GM12878 (cell line): ENCODE data around the gene GNA15.

Experiments used
- BMI1 ChIP-seq: fragments of 450-650 bp; IDR thresholded peaks from 2 replicates; pipeline ENCODE4 v1.6.1; 2016; ENCODE audit warnings: mild to moderate bottlenecking, moderate library complexity, borderline replicate concordance
- CTCF ChIP-seq, 3 experiments: IDR thresholded peaks in 2 of 3; conservative IDR thresholded peaks in 1 of 3; 2 replicates each; pipeline ENCODE4 v1.5.1; 2011; ENCODE audit warnings: low read depth in 3 of 3, low read length in 3 of 3, mild to moderate bottlenecking in 3 of 3, control low read depth in 2 of 3, moderate library complexity in 2 of 3, inconsistent platforms in 1 of 3, mixed read lengths in 1 of 3; ENCODE audit not compliant: control insufficient read depth in 2 of 3, insufficient read depth in 1 of 3; ENCODE audit errors: extremely low read depth in 1 of 3
- EP300 ChIP-seq, 2 experiments: fragments of 150-350 bp in 1 of 2; IDR thresholded peaks; 2 replicates each; pipeline ENCODE4 v1.6.1; 2011 to 2012; ENCODE audit warnings: low read depth in 2 of 2, low read length in 2 of 2, borderline replicate concordance in 1 of 2, improper control_type of control experiment in 1 of 2, inconsistent platforms in 1 of 2; ENCODE audit not compliant: control insufficient read depth in 1 of 2
- EZH2 ChIP-seq: IDR thresholded peaks from 2 replicates; pipeline ENCODE4 v1.6.1; 2012; ENCODE audit warnings: low read depth, mild to moderate bottlenecking, control low read depth, inconsistent platforms, low read length, borderline replicate concordance; ENCODE audit not compliant: control insufficient read depth
- MAX ChIP-seq: IDR thresholded peaks from 2 replicates; pipeline ENCODE4 v1.6.1; 2012; ENCODE audit warnings: low read depth, low read length, improper control_type of control experiment
- POLR2A ChIP-seq: IDR thresholded peaks from 2 replicates; pipeline ENCODE4 v1.6.1; 2011; ENCODE audit warnings: low read depth, mild to moderate bottlenecking, low read length
- POLR2AphosphoS2 ChIP-seq: IDR thresholded peaks from 2 replicates; pipeline ENCODE4 v1.6.1; 2011; ENCODE audit warnings: low read depth, mild to moderate bottlenecking, low read length, improper control_type of control experiment, moderate library complexity
- POLR2AphosphoS5 ChIP-seq: IDR thresholded peaks from 2 replicates; pipeline ENCODE4 v1.6.1; 2011; ENCODE audit warnings: mild to moderate bottlenecking, low read length, inconsistent platforms
- USF2 ChIP-seq: IDR thresholded peaks from 2 replicates; pipeline ENCODE4 v1.6.1; 2011; ENCODE audit warnings: low read depth, low read length, improper control_type of control experiment, borderline replicate concordance

- TF ChIP-seq USF2 (no peak), CTCF (IDR thresholded peaks at IDR 0.05 in 2 of 3, conservative IDR thresholded peaks at IDR 0.05 in 1 of 3; ENCODE audit: control insufficient read depth in 2 of 3, extremely low read depth in 1 of 3, insufficient read depth in 1 of 3, low read depth in 3 of 3, low read length in 3 of 3) (no peak), BMI1 (no peak), POLR2AphosphoS2 (no peak), POLR2A (no peak), EZH2 (no peak), EP300 (IDR thresholded peaks at IDR 0.05; ENCODE audit: borderline replicate concordance in 1 of 2, control insufficient read depth in 1 of 2, low read depth in 2 of 2, low read length in 2 of 2) (no peak), MAX (no peak), POLR2AphosphoS5 (no peak)
Measured at GRCh38 chr19:3142781-3143337, 7.0 kb downstream of the GNA15 start.
